Upper lobe of left lung (tissue), 6 donors: Measurements from ENCODE around the gene ARAP2. TPM values are rescaled to one million over a fixed set of nuclear protein-coding genes. Genes with fewer than 3 reads are reported as not detected.

Experiments used
- ATAC-seq, 2 donors: fragments of 200-7000 bp; cut with Tn5 transposase; one replicate each; pipeline ENCODE4 v1.9.1; 2022; ENCODE audit warnings: mild to moderate bottlenecking in 2 of 2, moderate library complexity in 2 of 2; ENCODE audit not compliant: low FRiP score in 2 of 2
- DNase-seq, 2 donors: peaks; one replicate each; pipeline ENCODE4 v3.0.0-alpha.2; 2019 to 2020
- H3K27ac ChIP-seq, 4 donors: fragments of 200-600 bp; sonication (generic); one replicate each; pipeline ENCODE4 v1.5.1; 2016 to 2019
- H3K27me3 ChIP-seq, 4 donors: fragments of 200-600 bp; sonication (generic); one replicate each; pipeline ENCODE4 v1.5.1; 2017 to 2019
- H3K36me3 ChIP-seq, 4 donors: fragments of 200-600 bp; sonication (generic); one replicate each; pipeline ENCODE4 v1.5.1; 2016 to 2019
- H3K4me1 ChIP-seq, 4 donors: fragments of 200-600 bp; sonication (generic); one replicate each; pipeline ENCODE4 v1.5.1; 2018 to 2019
- H3K4me3 ChIP-seq, 4 donors: fragments of 200-600 bp; sonication (generic); one replicate each; pipeline ENCODE4 v1.5.1; 2017 to 2019; ENCODE audit warnings: mild to moderate bottlenecking in 2 of 4, moderate library complexity in 1 of 4
- H3K9me3 ChIP-seq, 4 donors: fragments of 200-600 bp; sonication (generic); one replicate each; pipeline ENCODE4 v1.5.1; 2018 to 2019
- EP300 ChIP-seq, 4 donors: sonication (generic); formaldehyde crosslinking; IDR thresholded peaks; one replicate each; pipeline ENCODE4 v1.5.1; 2017; ENCODE audit warnings: antibody characterized with exemption in 4 of 4, control low read depth in 2 of 4
- POLR2A ChIP-seq, 4 donors: fragments of 450-650 bp; IDR thresholded peaks; one replicate each; pipeline ENCODE4 v1.5.1; 2016 to 2017; ENCODE audit warnings: antibody characterized with exemption in 4 of 4, mild to moderate bottlenecking in 2 of 4
- POLR2AphosphoS5 ChIP-seq, 2 donors: sonication (generic); formaldehyde crosslinking; IDR thresholded peaks; one replicate each; pipeline ENCODE4 v1.5.1; 2017; ENCODE audit warnings: antibody characterized with exemption in 2 of 2
- WGBS, 2 donors: methylation state at CpG; one replicate each; pipeline ENCODE4 v1.1.5; 2017 to 2018; 5-methylcytosine and 5-hydroxymethylcytosine counted together
- total RNA-seq, 6 donors: library from RNA; depleted of rRNA in 4 of 6; stranded (reverse); fragments of >200 nt in 4 of 6; gene quantifications; one replicate each; pipeline versions ENCODE4 v1.1.0 to v1.2.1, GENCODE V29; 2016 to 2021
- TF ChIP-seq, protein P1 (sequence below), 6 experiments: fragments of 450-650 bp in 4 of 6; fragments of 200-600 bp in 2 of 6; sonication (generic) in 2 of 6; IDR thresholded peaks; one replicate each; pipeline ENCODE4 v1.5.1; 2016 to 2019; ENCODE audit warnings: antibody characterized with exemption in 6 of 6
- donor health status: DM: no; HTN: no; CAD: no; lungs with moderate emphysema.
- donor health status: DM: no; HTN: yes; CAD: no; lungs with severe emphysema.

ARAP2 gene
- total RNA-seq, 6 donors from 2014 or later: 35.6 to 270 (median 95.2) TPM

DNA sequence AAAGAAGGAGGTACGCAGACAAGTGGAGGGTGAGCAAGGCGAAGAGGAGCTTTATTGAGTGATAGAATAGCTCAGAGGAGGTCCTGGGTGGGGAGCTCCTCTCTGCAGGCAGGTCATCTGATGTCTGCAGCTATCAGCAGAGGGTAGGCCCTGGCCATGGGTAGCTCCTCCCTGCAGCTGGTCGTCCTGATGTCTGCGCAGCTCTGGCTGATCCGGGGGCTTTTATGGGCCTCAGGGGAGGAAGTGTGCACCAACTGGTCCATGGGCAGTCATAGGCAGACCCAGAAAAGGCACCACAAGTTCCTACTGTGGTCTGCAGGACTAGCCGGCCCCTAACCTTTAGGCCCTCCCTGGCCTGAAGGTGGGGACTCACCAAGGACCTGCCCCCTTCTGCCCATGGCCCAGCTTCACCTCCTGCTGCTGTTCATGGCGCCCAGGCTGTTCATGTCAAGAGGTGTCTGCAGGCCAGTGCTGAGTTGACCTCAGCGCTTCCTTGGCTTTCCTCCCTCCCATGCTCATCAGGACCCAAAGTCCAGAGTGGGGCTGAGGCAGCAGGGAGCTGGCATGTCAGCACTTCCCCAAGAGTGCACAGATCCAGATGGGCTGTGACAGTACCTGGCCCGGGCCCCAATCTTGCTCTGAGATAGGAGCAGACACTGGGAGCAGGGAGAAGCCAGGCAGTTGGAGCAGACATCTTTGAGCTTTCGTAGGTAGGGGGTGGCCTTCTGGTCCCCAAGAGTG, 46.1 kb downstream of the ARAP2 start:
- 95 to 99% methylated on average over 5 to 10 of the region's 10 CpGs for WGBS, 2 donors
- peak in 1 of 2 donors; percentile 55 for ATAC-seq
- Histone ChIP-seq H3K27me3 (no peaks in the 10 kb centered on the region), H3K36me3 (peaks cover 0 to 13% (median 2%) of the 10 kb centered on the region in 4 donors), H3K4me3 (no peak overlapping the region), H3K27ac (no peak overlapping the region), H3K9me3 (no peaks in the 10 kb centered on the region), H3K4me1 (no peaks in the 10 kb centered on the region)
- DNase-seq: peak in 1 of 2 donors; percentile 22
- no peak for TF ChIP-seq EP300 (IDR thresholded peaks at IDR 0.05)
- no peak for TF ChIP-seq POLR2A (IDR thresholded peaks at IDR 0.05)
- TF ChIP-seq, protein P1, sequence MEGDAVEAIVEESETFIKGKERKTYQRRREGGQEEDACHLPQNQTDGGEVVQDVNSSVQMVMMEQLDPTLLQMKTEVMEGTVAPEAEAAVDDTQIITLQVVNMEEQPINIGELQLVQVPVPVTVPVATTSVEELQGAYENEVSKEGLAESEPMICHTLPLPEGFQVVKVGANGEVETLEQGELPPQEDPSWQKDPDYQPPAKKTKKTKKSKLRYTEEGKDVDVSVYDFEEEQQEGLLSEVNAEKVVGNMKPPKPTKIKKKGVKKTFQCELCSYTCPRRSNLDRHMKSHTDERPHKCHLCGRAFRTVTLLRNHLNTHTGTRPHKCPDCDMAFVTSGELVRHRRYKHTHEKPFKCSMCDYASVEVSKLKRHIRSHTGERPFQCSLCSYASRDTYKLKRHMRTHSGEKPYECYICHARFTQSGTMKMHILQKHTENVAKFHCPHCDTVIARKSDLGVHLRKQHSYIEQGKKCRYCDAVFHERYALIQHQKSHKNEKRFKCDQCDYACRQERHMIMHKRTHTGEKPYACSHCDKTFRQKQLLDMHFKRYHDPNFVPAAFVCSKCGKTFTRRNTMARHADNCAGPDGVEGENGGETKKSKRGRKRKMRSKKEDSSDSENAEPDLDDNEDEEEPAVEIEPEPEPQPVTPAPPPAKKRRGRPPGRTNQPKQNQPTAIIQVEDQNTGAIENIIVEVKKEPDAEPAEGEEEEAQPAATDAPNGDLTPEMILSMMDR (IDR thresholded peaks at IDR 0.05): no peak
- TF ChIP-seq POLR2AphosphoS5 (IDR thresholded peaks at IDR 0.05): no peak

DNA sequence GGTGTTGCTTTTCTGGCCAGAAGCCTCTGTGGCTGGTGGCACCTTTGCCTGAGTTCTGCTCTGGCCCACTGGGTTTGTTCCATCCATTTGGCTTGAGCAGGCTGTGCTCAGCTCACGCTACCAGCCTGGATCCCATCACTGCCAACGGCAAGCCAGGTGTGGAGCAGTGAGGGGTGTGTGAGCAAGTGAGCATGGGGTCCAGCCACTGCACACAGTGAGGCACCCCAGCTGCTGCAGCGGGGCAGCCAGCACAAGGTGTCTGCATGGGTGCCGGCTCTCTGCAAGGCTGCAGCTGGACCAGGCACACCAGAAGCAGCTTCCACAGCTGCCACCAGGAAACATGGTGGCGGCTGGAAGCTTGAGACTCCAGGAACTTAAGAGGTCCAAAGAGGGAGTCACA, 46.8 kb downstream of the ARAP2 start:
- no peak for ATAC-seq
- Histone ChIP-seq H3K27me3 (no peaks in the 10 kb centered on the region), H3K9me3 (no peaks in the 10 kb centered on the region), H3K4me1 (no peaks in the 10 kb centered on the region), H3K4me3 (no peak overlapping the region), H3K27ac (no peak overlapping the region), H3K36me3 (peaks cover 0 to 13% (median 2%) of the 10 kb centered on the region in 4 donors)
- TF ChIP-seq POLR2AphosphoS5 (IDR thresholded peaks at IDR 0.05) (no peak), POLR2A (IDR thresholded peaks at IDR 0.05) (no peak), EP300 (IDR thresholded peaks at IDR 0.05) (no peak)
- TF ChIP-seq, protein P1 (IDR thresholded peaks at IDR 0.05): no peak
- peak in 1 of 2 donors; percentile 43 for DNase-seq
- 91 to 97% methylated on average over 3 to 5 of the region's 5 CpGs for WGBS, 2 donors

DNA sequence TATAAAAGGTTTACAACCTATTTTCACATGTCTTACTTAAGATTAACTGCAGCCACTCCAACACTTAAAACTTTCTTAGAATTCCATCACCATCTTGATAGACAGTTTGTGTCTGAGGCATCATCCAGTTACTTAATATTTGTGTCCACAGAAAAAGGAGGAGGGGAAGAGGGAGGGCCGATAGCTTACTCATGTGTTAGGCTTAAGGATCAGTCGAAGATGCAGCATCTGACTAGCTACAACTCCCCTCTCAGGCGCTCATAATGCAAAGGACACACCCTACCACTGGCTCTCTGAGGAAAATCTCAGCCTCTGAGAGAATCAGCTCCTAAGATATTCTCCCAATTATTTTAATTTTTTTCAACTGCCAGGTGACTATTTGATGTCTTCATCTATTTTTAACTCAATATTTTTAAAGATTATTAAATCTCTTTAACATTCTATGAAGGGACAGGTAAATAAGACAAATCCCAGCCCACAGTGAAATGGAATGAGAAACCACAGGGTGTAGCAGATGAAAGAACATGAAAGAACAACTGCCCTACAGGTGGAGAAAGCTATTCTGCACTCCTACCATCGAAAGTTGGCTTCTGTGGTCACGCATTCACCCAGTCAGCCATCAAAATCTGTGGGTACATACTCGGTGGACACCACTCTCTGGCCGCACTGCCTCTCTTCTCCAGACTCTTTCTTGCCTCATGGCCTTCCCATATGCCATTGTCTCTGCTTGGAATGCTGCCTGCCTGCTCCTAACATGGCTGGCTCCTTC, 48.0 kb downstream of the ARAP2 start:
- DNase-seq: no peak
- TF ChIP-seq EP300 (IDR thresholded peaks at IDR 0.05) (no peak), POLR2AphosphoS5 (IDR thresholded peaks at IDR 0.05) (no peak), POLR2A (IDR thresholded peaks at IDR 0.05) (no peak)
- TF ChIP-seq, protein P1 (IDR thresholded peaks at IDR 0.05): no peak
- H3K4me1 ChIP-seq: no peaks in the 10 kb centered on the region
- ATAC-seq: no peak
- 82 to 91% methylated on average over 7 of the region's 7 CpGs for WGBS, 2 donors
- peaks cover 0 to 13% (median 2%) of the 10 kb centered on the region in 4 donors for H3K36me3 ChIP-seq
- no peak overlapping the region for H3K27ac ChIP-seq
- H3K4me3 ChIP-seq: no peak overlapping the region
- no peaks in the 10 kb centered on the region for H3K27me3 ChIP-seq
- no peaks in the 10 kb centered on the region for H3K9me3 ChIP-seq

DNA sequence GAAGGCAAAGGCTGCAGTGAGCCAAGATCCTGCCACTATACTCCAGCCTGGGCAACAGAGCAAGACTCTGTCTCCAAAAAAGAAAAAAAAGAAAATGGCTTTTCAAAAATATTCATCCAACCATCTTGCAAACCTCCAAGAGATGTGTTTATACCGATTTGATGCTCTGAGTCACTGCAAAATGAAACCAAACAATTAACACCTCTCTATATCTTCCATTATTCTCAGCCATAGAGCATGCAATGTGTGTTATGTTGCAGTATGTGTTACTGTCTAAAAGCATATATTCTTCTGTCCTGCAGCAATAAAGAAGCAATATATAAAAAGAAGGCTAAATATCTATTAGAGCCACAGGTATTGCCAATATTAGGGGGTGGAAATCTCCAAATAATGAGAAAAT, 51.4 kb downstream of the ARAP2 start:
- DNase-seq: no peak
- ATAC-seq: no peak
- WGBS, 2 donors: 85 to 92% methylated on average over 1 of the region's 1 CpG
- TF ChIP-seq POLR2A (IDR thresholded peaks at IDR 0.05) (no peak), POLR2AphosphoS5 (IDR thresholded peaks at IDR 0.05) (no peak), EP300 (IDR thresholded peaks at IDR 0.05) (no peak)
- TF ChIP-seq, protein P1 (IDR thresholded peaks at IDR 0.05): no peak
- Histone ChIP-seq H3K27ac (no peak overlapping the region), H3K27me3 (no peaks in the 10 kb centered on the region), H3K4me1 (no peaks in the 10 kb centered on the region), H3K9me3 (no peaks in the 10 kb centered on the region), H3K4me3 (no peak overlapping the region), H3K36me3 (peaks cover 0 to 6% (median 0%) of the 10 kb centered on the region in 4 donors)
